Effector memory CD4-positive, alpha-beta T cell (primary cell): ENCODE results near the gene HEG1.
"Not testable (repeated sequence)": the region's sequence is repeated elsewhere in the genome, so short reads cannot be mapped to it uniquely, and the experiment has no call there.

Experiments
- DNase-seq, 3 donors: peaks; one replicate each; pipeline ENCODE4 v3.0.0-alpha.2; 2020
- H3K27ac ChIP-seq: 2 replicates; pipeline ENCODE4 v1.7.0; 2013; ENCODE audit warnings: mild to moderate bottlenecking, low read length, moderate library complexity; ENCODE audit not compliant: insufficient read depth, poor library complexity, severe bottlenecking
- H3K27me3 ChIP-seq: replicated peaks from 2 replicates; pipeline ENCODE4 v1.7.0; 2013; ENCODE audit warnings: mild to moderate bottlenecking, low read length; ENCODE audit not compliant: insufficient read depth, control insufficient read depth, poor library complexity, severe bottlenecking
- H3K36me3 ChIP-seq: 2 replicates; pipeline ENCODE4 v1.7.0; 2013; ENCODE audit warnings: mild to moderate bottlenecking, low read length, moderate library complexity; ENCODE audit not compliant: control insufficient read depth, insufficient read depth
- H3K4me1 ChIP-seq: 2 replicates; pipeline ENCODE4 v1.7.0; 2013; ENCODE audit warnings: low read length, mild to moderate bottlenecking; ENCODE audit not compliant: control insufficient read depth, insufficient read depth, poor library complexity, severe bottlenecking
- H3K4me3 ChIP-seq: 2 replicates; pipeline ENCODE4 v1.7.0; 2013; ENCODE audit warnings: low read length, low read depth, mild to moderate bottlenecking; ENCODE audit not compliant: insufficient read depth, poor library complexity, severe bottlenecking
- H3K9me3 ChIP-seq: 2 replicates; pipeline ENCODE4 v1.7.0; 2013; ENCODE audit warnings: mild to moderate bottlenecking, low read length, moderate library complexity; ENCODE audit not compliant: control insufficient read depth

HEG1 gene

DNA sequence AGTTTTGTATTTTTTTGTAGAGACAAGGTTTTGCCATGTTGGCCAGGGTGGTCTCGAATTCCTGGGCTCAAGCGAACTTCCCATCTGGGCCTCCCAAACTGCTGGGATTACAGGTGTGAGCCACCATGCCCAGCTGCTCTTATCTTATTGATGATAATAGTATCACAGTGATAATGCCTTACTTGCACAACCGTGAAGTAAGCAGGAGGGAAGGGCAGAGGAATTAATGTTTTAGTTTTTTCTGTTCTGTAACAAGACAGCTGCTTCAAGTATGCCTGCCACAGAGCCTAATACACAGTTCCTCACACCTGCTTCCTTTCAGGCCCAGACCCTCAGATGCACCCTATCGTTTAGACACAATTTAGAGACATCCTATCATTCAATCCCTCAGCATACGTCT, 95.1 kb downstream of the HEG1 start:
- H3K4me3 ChIP-seq = no peak overlapping the region
- H3K27ac ChIP-seq = no peak overlapping the region
- H3K27me3 ChIP-seq = no peaks in the 10 kb centered on the region
- DNase-seq = no peak
- H3K36me3 ChIP-seq = no peaks in the 10 kb centered on the region
- no peaks in the 10 kb centered on the region for H3K4me1 ChIP-seq
- H3K9me3 ChIP-seq = no peaks in the 10 kb centered on the region

DNA sequence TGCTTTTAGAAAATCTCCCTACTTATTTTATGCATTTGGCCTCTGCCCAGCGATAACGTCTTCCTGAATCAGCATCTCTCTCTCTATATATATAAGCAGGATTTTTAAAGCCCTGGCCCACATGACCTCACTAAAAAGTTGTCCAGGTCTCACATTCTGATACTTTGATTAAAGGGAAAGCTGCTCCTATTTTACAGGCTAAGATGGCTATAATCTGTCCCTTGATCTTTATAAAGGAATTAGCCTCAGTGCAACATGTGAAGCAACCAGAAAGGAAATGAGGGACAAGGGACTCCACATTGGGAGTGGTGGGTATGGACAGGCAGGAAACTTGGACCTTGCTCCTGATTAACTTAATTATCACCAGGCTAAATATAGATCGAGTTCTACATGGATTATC, 95.7 kb downstream of the HEG1 start:
- no peak for DNase-seq
- no peak overlapping the region for H3K4me3 ChIP-seq
- H3K27ac ChIP-seq = no peak overlapping the region
- no peaks in the 10 kb centered on the region for H3K9me3 ChIP-seq
- no peaks in the 10 kb centered on the region for H3K4me1 ChIP-seq
- H3K36me3 ChIP-seq = no peaks in the 10 kb centered on the region
- no peaks in the 10 kb centered on the region for H3K27me3 ChIP-seq

DNA sequence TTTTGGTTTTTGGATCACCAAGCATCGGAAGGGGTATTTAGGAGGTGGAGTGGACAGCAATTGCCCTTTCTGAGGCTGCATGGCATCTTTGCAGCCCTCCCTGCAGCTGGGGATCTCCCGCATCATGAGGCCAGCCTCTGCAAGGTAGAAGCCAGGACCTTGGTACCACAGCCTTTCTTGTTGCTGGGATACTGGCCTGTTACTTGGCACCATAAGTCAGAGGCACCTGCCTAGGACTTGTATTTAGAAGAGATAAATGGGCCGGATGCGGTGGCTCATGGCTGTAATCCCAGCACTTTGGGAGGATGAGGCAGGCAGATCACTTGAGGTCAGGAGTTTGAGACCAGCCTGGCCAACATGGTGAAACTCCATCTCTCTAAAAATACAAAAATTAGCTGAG, 97.8 kb downstream of the HEG1 start:
- H3K9me3 ChIP-seq, DNase-seq, H3K36me3 ChIP-seq, H3K27me3 ChIP-seq, H3K4me1 ChIP-seq, H3K27ac ChIP-seq, H3K4me3 ChIP-seq: not testable (repeated sequence)

DNA sequence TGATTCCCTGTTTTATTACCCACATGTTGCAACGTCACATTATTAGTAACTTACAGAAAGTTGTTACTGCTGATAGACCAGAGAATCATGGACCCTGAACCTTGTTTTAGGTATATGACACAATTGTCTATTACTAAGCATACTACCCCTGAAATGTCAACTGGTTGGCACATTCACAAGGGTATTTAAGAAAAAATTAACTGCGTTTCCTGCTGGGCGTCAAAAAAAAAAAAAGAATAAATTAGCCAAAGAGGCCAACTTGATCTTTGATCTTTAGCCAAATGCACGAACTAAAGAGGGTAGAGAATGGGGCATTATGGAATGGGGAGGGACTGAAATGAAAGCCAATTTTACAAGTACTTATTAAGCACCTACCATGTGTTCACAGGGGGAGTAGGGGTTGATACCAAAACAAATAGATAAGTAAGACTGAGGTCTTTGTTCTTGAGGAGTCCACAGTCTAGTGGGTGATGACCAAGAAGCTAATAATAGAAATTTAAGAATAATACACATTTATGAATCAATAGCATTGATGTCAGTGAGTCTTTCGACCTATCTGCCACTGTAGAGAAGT, 103.4 kb downstream of the HEG1 start:
- H3K27me3 ChIP-seq = no peaks in the 10 kb centered on the region
- H3K36me3 ChIP-seq = no peaks in the 10 kb centered on the region
- no peaks in the 10 kb centered on the region for H3K4me1 ChIP-seq
- DNase-seq = no peak
- H3K4me3 ChIP-seq = no peak overlapping the region
- H3K9me3 ChIP-seq = no peaks in the 10 kb centered on the region
- H3K27ac ChIP-seq = no peak overlapping the region

DNA sequence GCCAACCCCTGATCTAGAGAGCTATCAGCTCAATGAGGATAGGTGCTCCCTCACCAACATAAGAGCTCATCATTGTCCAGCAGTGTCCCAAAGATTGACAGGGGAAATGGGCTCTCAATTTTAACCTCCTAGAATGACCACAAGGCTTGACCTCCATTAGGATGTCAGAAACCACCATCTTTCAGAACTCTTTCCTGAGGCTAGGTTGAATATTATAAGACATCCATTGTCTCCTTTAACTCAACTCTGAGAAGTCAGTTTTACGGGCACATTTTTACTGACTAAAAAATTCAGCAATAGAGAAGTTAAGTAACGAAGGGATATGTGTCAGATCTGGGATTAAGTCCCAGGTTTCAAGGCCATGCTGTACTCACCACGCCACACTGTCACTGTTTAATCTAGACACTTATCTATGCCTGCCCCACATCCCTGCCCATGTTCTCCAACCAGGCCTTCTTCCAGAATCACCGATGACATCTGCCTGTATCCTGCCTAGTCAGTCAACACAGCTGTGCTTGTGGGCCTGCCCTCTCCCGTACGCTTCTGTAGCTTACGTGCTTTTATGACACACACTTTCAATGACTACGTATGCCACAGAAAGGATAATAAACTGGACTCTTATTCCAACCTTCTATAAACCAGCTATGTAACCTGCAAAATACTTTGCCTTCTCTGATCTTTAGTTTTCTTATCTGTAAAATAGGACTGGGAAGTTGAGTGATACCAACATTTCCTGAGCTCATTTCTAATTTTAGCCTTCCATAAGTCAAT, 104.1 kb downstream of the HEG1 start:
- Histone ChIP-seq H3K27ac (no peak overlapping the region), H3K27me3 (no peaks in the 10 kb centered on the region), H3K36me3 (no peaks in the 10 kb centered on the region), H3K9me3 (no peaks in the 10 kb centered on the region), H3K4me1 (no peaks in the 10 kb centered on the region), H3K4me3 (no peak overlapping the region)
- DNase-seq = no peak

DNA sequence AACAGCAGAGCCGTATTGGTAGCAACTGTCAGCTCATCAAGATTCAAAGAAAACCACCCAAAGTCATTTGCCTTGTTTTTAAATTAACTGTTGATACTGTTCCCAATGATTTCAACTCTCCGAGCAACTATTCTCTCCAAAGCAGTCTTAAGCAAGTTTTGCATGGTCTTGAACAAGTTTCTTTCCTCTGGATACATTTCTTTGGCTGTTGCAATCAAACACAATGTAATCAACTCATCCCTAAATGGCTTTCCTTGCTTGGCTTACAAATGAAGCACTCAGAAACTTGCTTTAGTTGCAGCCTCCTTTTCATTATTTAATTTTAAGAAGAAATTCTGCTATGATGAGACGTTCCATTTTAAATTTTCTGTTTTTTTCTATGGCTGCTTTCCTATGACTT, 105.8 kb downstream of the HEG1 start:
- no peaks in the 10 kb centered on the region for H3K27me3 ChIP-seq
- no peak for DNase-seq
- no peaks in the 10 kb centered on the region for H3K4me1 ChIP-seq
- H3K4me3 ChIP-seq = no peak overlapping the region
- H3K36me3 ChIP-seq = no peaks in the 10 kb centered on the region
- H3K27ac ChIP-seq = no peak overlapping the region
- H3K9me3 ChIP-seq = no peaks in the 10 kb centered on the region

DNA sequence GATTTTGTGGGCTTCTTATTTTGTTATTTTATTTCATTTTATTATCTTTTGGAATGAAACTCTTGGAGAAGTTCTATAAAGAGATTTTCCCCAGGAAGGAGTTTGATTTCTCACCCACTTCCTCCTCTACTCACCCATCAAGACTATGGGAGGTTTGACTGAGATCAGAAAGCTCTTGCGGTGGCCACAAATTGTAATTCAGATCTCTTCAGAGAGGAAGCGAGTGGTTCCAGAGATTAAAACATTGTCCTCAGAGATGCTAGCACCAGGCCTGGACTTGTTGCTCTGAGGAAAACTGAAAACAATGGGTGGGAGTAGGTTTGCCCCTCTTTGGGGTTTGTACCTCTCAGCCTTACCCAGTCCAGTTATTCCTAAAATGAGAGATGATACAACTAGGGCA, 113.2 kb downstream of the HEG1 start:
- H3K36me3 ChIP-seq = no peaks in the 10 kb centered on the region
- H3K4me1 ChIP-seq = no peaks in the 10 kb centered on the region
- no peaks in the 10 kb centered on the region for H3K9me3 ChIP-seq
- DNase-seq = no peak
- no peak overlapping the region for H3K27ac ChIP-seq
- no peak overlapping the region for H3K4me3 ChIP-seq
- no peaks in the 10 kb centered on the region for H3K27me3 ChIP-seq

DNA sequence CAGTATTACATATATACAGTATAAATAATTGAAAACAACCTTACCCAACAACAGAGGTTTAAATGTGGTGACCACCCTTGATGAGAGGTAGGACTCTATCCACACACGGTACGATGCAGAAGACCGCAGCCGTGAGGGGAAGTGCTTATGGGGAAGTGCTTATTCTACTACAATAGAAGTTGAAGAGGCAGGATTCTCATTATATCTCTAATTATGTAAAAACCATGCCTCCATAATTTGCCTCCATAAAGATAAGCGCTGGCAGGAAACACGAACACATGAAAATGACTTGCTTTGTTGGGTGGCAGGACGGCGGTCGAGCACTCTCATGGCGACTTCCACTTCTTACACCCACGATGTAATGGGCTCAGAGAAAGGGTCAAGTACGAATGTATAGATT, 114.0 kb downstream of the HEG1 start:
- Histone ChIP-seq H3K27me3 (no peaks in the 10 kb centered on the region), H3K36me3 (no peaks in the 10 kb centered on the region), H3K9me3 (no peaks in the 10 kb centered on the region), H3K4me1 (no peaks in the 10 kb centered on the region), H3K4me3 (no peak overlapping the region), H3K27ac (no peak overlapping the region)
- no peak for DNase-seq

DNA sequence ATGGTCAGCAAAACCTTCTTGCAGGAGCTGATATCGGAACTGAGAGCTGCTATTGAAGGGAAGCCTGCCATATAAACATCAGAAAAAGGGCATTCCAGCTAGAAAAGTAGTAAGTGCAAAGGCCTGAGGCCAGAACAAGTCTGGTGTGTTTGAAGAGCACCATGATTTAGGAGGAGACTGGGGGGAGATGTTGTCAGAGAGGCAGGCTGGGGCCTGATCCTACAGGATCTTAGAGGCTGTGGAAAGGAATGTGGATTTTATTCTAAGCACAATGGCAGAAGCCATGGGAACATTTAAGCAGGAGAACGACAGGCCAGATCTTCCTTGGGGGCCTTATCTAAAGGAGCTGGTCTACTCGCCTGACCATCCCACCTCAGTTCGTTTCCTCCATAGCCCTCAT, 116.1 kb downstream of the HEG1 start:
- no peak for DNase-seq
- Histone ChIP-seq H3K27ac (no peak overlapping the region), H3K36me3 (no peaks in the 10 kb centered on the region), H3K4me3 (no peak overlapping the region), H3K4me1 (no peaks in the 10 kb centered on the region), H3K27me3 (no peaks in the 10 kb centered on the region), H3K9me3 (no peaks in the 10 kb centered on the region)

DNA sequence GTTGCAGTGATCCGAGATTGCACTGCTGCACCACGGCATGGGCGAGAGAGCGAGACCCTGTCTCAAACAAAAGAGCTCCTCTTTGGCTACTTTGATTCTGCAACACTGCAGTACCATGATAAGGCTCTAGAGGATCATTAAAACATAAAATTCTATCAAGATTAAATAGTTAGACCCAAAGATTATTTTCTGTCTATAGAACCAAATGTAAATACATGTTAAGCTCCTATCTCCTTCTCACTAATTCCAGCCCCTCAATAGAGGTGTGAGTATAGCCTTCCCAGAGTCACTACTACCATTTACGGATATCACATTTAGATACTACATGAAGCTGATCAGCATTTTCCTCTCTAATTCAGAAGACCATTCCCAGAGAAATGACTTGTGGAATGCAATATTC, 116.9 kb downstream of the HEG1 start:
- H3K4me3 ChIP-seq = no peak overlapping the region
- no peak for DNase-seq
- H3K27ac ChIP-seq = no peak overlapping the region
- H3K9me3 ChIP-seq = no peaks in the 10 kb centered on the region
- H3K36me3 ChIP-seq = no peaks in the 10 kb centered on the region
- no peaks in the 10 kb centered on the region for H3K4me1 ChIP-seq
- H3K27me3 ChIP-seq = no peaks in the 10 kb centered on the region
